T-helper 1 cell treated with Interleukin-12 subunit alpha and Interleukin-12 subunit beta and Interleukin-4 antibody, amounts not matched to agents 30 ng/mL and 1 ng/mL, for 36 hours (primary cell): ENCODE results near the gene MED7. TPM values are rescaled to one million over a fixed set of nuclear protein-coding genes. Genes with fewer than 3 reads are reported as not detected.

Experiments used
- intact Hi-C: fragments of 100-400 bp; cut with micrococcal nuclease; formaldehyde crosslinking; loops from one replicate; pipeline ENCODE4 v1.15.1; 2024
- total RNA-seq: library from RNA; stranded (reverse); gene quantifications from 2 replicates; pipeline ENCODE4 v1.2.3, GENCODE V29; 2022

Gene MED7
- total RNA-seq, result 13.2 and 15.0 TPM in 2 replicates

DNA sequence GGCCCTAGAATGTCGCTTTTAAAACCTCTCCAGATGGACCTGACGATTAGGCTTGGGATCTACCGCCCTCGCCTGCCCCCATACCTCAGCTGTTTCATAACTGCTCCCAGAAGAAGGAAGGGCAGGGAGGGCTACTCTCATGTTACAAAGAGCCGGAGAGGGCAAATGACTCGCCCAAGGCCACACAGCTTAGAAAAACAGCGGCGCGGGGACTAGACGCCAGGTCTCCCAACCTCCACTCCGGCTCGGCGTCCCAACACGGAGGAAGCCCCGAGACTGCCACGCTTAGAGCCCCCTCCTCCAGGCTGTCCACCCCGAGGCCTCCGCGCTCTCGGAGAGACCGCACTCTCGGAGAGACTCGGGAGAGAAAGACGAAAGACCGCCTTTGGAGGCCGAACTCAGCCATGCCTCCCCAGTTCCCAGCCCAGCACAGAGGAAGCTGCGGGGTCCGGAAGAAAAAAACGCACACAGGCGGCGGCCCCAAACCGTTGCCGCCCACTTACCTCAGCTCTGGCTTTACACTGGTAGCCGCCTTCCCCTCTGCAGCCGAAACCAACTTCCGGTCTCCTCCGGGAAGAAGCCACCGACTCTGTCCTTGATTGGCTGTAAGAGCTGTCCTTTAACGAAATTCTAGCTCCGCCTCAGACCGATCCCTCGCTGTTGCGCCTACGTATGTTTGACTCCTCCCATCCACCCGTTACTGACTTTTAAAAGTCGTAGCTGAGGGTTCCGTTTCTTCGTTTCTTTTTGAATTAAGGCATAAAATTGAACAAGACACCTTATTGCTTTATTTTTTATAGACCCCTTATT, at the start of gene MED7:
Gene MED7, minus strand, starts transcription at position 549 of the 810 bp plus-strand sequence. CDS start 3,434 bp downstream, outside the sequence.
- intact Hi-C loops, result loop anchor here (1.0 to 10.0 kb wide), 11 partner anchors 29 to 589 kb away; partner anchors contain the start of genes HAVCR2, NIPAL4 and THG1L

DNA sequence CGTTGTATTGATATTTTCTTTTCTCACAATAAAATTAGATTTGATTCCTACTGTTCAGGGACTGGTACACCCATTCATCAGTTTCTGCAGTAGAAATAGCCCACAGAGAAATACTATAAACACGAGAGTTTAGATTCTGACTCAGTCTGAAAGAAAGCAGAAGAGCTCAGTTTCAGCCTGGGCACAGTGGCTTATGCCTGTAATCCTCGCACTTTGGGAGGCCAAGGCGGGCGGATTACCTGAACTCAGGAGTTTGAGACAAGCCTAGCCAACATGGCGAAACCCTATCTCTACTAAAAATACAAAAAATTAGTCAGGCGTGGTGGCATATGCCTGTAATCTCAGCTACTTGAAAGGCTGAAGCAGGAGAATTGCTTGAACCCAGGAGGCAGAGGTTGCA, 46.6 kb upstream of the MED7 start:
- intact Hi-C loops, result loop anchor here (10.0 kb wide), 1 partner anchor 666 kb away; the partner anchor contains the start of gene CLINT1

GRCh38 chr5:157188270-157188669, 45.6 kb upstream of the MED7 start:
- intact Hi-C loops, result loop anchor here (1.0 to 10.0 kb wide), 2 partner anchors 8 to 667 kb away; partner anchors contain the start of genes CLINT1 and ITK

GRCh38 chr5:157187046-157187754, 44.5 kb upstream of the MED7 start:
- intact Hi-C loops, result loop anchor here (10.0 kb wide), 1 partner anchor 668 kb away; the partner anchor contains the start of gene CLINT1

DNA sequence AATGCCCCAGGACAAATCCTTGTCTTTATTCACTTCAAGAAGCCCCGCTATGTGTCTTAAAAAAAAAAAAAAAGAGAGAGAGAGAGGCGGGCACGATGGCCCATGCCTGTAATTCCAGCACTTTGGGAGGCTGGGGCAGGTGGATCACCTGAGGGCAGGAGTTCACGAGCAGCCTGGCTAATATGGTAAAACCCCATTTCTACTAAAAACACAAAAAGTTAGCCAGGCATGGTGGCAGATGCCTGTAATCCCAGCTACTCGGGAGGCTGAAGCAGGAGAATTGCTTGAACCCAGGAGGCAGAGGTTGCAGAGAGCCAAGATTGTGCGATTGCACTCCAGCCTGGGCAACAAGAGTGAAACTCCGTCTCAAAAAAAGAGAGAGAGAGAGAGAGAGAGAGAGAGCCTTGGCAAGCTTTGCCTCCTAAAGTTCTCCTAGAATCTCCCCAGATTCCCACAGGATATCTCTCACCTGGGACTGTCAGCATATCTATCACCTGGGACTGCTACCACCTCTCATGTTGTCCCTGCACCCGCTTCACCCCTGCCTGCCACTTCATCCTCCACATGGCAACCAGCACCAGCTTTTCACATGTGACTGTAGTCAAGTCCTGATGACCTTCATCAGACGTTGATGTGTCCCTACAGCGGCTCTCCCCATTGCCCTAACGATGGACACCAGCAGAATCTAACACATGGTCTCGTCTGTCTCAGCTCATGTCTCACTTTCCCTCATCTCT, 43.8 kb upstream of the MED7 start:
- intact Hi-C loops, result loop anchor here (10.0 kb wide), 1 partner anchor 668 kb away; the partner anchor contains the start of gene CLINT1

- intact Hi-C loops, result loop anchor here (10.0 kb wide), 1 partner anchor 670 kb away; the partner anchor contains the start of gene CLINT1
Measured at GRCh38 chr5:157185122-157185521, 42.5 kb upstream of the MED7 start.

GRCh38 chr5:157184117-157184670, 41.5 kb upstream of the MED7 start:
- intact Hi-C loops, result loop anchor here (10.0 kb wide), 1 partner anchor 671 kb away; the partner anchor contains the start of gene CLINT1

- intact Hi-C loops, result loop anchor here (1.0 to 10.0 kb wide), 2 partner anchors 11 to 673 kb away; partner anchors contain the start of gene CLINT1
Measured at GRCh38 chr5:157182143-157182757, 39.6 kb upstream of the MED7 start.

- intact Hi-C loops, result loop anchor here (1.0 to 10.0 kb wide), 10 partner anchors 8 to 674 kb away; partner anchors contain the start of genes CLINT1, GARIN3 and HAVCR2
Measured at GRCh38 chr5:157180374-157181264, 38.0 kb upstream of the MED7 start, which contains the start of gene ITK. TSS of gene ITK (plus strand) at chr5:157180840. CDS start at chr5:157180978, 138 bp downstream.

- intact Hi-C loops, result no loop called here
Measured at GRCh38 chr5:157178966-157179365, 36.3 kb upstream of the MED7 start.

- intact Hi-C loops, result no loop called here
Measured at GRCh38 chr5:157177953-157178352, 35.3 kb upstream of the MED7 start.

DNA sequence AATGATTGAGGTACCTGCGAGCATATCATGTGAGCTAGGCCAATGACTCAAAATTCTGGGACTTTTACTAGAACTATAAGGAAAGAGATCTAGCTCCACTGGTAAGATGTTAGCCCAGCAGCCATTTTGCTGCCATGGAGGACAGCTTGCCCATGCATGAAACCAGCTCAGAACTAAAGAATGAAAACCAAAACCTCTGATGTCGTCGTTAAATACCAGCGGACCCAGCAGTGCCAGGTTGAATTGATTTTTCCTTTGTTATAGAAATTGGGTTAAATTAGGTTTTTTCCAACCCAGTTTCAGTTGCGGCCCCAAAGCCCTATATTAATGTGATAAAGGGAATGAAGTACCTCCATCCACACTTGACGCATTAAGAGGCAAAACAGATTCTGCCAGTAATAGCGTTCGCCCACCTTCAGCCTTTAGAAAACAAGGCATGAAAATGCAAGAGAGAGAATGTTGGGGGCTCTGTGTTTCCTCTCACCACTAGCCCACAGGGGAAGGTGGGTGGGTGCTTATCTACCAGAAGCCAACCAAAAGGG, 32.5 kb upstream of the MED7 start:
- intact Hi-C loops, result no loop called here

DNA sequence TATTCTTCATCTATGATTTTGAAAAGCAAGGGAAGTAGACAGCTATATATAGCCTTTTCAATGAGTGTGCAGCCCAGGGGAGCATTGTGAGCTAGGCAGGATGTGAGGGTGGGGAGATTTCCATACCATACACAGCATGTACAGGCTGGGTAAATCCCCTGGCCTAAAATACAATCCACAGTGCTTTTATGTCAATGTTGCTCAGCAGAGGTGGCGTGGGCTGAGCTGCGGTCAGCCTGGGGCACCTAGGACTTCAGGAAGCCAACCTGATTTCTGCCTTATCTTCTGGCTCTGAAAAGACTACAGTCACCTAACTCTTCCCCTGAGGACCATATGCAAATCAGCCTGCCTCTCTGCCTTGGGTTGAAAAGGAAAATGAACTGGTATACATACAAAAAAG, 29.7 kb upstream of the MED7 start:
- intact Hi-C loops, result loop anchor here (1.0 kb wide), 11 partner anchors 8 to 431 kb away; partner anchors contain the start of gene ITK

- intact Hi-C loops, result no loop called here
Measured at GRCh38 chr5:157168286-157168685, 25.6 kb upstream of the MED7 start.

DNA sequence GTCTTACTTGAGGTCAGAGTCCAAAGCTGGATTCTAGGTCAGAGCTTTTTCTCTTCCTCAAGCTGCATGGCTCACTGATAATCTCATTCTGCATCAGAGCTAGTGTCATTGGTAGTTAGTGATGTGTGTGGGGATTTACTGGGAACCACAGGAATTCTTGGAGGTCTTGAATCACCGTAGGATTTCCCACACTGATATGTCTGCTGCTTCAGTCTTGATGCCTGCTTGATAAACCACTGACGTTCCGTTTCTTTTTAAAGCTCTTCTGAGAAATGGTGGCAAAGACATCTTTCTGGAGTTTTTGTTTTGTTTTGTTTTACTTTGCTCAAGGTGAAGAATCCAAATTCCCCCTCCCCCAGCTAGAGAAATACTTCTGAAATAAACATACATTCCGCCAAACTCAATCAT, 24.6 kb upstream of the MED7 start:
- intact Hi-C loops, result loop anchor here (1.0 to 2.0 kb wide), 3 partner anchors 8 to 14 kb away; partner anchors contain the start of gene ITK

DNA sequence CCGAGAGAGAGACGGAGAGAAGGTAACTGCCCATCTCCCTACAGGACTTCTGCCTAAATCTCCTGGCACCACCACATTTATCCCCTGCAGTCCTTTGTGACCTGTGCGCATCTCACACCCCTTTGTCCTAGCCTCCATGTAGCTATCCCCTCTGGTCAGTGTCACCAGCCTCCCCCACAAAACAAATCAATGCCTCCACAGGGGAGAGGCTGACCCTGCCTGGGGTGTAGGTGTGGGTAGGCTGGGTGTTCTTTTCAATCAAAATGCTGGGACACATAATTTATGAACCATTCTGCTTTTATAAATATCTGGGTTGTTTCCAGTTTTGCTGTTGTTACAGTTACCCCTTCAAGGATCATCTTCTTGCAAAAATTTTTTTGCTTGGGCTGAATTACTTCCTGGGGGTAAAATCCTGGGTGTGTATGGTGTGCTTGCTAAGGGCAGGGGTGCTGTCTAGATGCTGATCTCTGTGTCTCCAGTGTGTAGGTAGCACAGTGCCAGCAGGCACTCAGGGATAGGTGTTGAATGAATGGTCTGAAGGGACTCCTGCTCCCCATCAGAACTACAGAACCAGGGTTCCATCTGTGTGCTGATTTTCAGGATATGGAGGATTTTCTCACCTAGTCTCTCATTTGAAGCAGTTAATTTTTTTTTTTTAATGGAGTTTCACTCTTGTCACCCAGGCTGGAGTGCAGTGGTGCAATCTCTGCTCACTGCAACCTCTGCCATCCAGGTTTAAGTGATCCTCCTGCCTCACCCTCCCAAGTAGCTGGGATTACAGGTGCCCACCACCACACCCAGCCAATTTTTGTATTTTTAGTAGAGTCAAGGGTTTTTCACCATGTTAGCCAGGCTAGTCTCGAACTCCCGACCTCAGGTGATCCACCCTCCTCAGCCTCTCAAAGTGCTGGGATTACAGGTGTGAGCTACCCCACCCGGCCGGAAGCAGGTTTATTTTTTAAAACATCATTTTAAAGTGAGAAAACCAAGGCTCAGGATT, 23.8 kb upstream of the MED7 start, which contains the start of gene GARIN3:
Gene GARIN3, minus strand, starts transcription at position 51 of the 1,000 bp plus-strand sequence. CDS start 96 bp downstream, outside the sequence.
- intact Hi-C loops, result loop anchor here (1.0 to 2.0 kb wide), 3 partner anchors 7 to 14 kb away; partner anchors contain the start of gene ITK

DNA sequence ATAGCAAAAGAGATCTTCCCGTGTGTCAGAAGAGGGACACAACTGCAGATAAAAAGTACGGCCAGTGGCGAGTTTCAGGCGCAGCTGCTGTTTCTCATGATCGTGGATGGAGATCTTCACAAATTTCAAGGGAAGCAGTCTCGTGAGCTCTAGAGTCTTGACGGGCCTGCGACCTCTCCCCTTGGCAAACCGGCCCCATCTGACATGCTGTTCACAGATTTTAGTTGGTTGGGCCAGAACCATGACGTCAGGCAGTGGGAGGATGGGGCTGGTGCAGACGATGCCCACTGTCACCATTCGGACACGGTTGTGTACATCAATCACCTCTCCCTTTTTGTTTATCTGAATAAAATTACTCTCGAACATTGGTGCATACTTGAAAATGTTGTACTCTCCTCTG, 23.0 kb upstream of the MED7 start:
- intact Hi-C loops, result loop anchor here (2.0 kb wide), 1 partner anchor 15 kb away; the partner anchor contains the start of gene ITK
